ENCODE measurements around the gene MCUB.

DNA sequence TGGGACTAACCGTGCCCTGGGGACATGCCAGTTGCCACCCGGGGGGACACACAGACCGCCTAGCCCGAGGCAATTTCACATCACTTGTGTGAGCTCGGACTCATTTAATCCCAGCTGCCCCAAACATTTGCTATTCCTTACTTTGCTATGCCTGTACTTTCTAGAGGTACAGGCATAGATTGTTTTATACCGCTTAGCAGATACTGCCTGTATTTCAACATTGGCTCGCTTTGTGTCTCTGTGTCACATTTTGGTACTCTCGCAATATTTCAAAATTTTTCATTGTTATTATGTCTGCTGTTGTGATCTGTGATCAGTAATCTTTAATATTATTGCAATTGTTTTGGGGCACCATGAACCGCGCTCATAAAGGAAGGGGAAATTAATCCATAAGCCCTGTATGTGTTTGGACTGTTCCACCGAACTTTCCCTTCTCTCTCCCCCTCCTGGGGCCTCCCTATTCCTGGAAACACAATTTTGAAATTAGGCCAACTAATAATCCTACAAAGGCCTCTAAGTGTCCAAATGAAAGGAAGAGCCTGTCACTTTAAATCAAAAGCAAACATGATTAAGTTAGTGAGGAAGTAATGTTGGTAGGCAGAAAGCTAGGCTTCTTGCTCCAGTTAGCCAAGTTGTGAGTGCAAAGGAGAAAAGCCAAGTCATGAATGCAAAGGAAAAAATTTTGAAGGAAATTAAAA lies 143.8 kb downstream of the MCUB start:
- TF ChIP-seq, protein P1, sequence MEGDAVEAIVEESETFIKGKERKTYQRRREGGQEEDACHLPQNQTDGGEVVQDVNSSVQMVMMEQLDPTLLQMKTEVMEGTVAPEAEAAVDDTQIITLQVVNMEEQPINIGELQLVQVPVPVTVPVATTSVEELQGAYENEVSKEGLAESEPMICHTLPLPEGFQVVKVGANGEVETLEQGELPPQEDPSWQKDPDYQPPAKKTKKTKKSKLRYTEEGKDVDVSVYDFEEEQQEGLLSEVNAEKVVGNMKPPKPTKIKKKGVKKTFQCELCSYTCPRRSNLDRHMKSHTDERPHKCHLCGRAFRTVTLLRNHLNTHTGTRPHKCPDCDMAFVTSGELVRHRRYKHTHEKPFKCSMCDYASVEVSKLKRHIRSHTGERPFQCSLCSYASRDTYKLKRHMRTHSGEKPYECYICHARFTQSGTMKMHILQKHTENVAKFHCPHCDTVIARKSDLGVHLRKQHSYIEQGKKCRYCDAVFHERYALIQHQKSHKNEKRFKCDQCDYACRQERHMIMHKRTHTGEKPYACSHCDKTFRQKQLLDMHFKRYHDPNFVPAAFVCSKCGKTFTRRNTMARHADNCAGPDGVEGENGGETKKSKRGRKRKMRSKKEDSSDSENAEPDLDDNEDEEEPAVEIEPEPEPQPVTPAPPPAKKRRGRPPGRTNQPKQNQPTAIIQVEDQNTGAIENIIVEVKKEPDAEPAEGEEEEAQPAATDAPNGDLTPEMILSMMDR (IDR thresholded peaks at IDR 0.05), result no peak
- TF ChIP-seq POLR2A (IDR thresholded peaks at IDR 0.05), result no peak

Measured in adrenal gland (tissue), 5 donors.